Fibroblast of villous mesenchyme (primary cell): ENCODE data around the gene ADIPOR1. TPM values are rescaled to one million over a fixed set of nuclear protein-coding genes. Genes with fewer than 3 reads are reported as not detected.
"Not testable (repeated sequence)": the region's sequence is repeated elsewhere in the genome, so short reads cannot be mapped to it uniquely, and the experiment has no call there.

Experiments used
- DNase-seq: peaks from one replicate; pipeline ENCODE4 v3.0.0-alpha.2; 2010; ENCODE audit warnings: low read depth
- H3K4me3 ChIP-seq: 2 replicates; pipeline ENCODE4 v1.5.1; 2011; ENCODE audit warnings: low read depth, mild to moderate bottlenecking, low read length
- total RNA-seq: library from RNA; depleted of rRNA; stranded (reverse); fragments of >200 nt; gene quantifications from 2 replicates; pipeline ENCODE4 v1.2.3, GENCODE V29; 2012
- TF ChIP-seq, protein P1 (sequence below): IDR thresholded peaks from 2 replicates; pipeline ENCODE4 v1.5.1; 2012; ENCODE audit warnings: low read depth, mild to moderate bottlenecking, low read length; ENCODE audit not compliant: insufficient read depth

Gene ADIPOR1, protein sequence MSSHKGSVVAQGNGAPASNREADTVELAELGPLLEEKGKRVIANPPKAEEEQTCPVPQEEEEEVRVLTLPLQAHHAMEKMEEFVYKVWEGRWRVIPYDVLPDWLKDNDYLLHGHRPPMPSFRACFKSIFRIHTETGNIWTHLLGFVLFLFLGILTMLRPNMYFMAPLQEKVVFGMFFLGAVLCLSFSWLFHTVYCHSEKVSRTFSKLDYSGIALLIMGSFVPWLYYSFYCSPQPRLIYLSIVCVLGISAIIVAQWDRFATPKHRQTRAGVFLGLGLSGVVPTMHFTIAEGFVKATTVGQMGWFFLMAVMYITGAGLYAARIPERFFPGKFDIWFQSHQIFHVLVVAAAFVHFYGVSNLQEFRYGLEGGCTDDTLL
- 66.7 and 118 TPM in 2 replicates for total RNA-seq

DNA sequence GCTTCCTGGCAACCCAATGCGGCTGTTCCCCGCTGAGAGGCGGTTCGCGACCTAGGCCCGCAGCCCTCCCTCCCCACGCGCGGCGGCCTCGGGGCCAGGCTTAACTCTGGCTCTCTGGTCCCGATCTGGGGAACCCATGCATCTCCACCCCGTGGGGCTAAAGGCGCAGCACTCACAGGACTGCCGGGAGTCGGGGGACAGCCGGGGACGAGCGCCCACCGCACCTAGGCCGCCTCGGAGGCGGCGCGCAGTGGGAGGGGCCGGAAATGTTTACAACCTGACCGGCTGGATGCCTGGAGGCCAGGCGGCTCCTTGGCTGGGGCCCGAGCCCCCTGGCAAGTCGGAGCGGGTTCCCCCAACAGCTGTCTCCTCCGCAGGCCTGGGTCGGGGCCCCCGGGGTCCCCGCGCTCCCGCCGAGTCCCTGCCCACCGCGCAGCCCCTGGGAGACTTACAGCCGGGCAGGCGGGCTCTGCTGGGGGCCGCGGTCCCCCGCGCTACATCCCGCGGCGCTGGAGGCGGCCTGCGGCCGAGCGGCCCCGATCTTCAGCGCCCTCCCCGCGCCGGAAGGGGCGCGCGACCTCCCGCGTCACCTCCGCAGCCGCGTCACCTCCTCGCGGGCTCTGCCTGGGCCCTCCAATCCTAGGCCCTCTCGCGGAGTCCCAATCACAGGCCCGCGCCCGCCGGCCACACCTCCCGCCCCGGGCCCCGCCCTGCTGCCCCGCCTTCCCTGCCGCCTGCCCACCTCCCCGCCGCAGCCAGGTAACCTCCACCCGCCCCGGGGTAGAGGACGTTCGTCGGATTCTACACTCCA lies at the start of gene ADIPOR1:
ADIPOR1 (minus strand) TSS at position 580 of the 811 bp plus-strand sequence. CDS start 7,242 bp downstream, outside the sequence.
- peak; percentile 85 for DNase-seq
- TF ChIP-seq, protein P1, sequence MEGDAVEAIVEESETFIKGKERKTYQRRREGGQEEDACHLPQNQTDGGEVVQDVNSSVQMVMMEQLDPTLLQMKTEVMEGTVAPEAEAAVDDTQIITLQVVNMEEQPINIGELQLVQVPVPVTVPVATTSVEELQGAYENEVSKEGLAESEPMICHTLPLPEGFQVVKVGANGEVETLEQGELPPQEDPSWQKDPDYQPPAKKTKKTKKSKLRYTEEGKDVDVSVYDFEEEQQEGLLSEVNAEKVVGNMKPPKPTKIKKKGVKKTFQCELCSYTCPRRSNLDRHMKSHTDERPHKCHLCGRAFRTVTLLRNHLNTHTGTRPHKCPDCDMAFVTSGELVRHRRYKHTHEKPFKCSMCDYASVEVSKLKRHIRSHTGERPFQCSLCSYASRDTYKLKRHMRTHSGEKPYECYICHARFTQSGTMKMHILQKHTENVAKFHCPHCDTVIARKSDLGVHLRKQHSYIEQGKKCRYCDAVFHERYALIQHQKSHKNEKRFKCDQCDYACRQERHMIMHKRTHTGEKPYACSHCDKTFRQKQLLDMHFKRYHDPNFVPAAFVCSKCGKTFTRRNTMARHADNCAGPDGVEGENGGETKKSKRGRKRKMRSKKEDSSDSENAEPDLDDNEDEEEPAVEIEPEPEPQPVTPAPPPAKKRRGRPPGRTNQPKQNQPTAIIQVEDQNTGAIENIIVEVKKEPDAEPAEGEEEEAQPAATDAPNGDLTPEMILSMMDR = no peak
- peak within 1 kb of the TSS; percentile 86 for H3K4me3 ChIP-seq

DNA sequence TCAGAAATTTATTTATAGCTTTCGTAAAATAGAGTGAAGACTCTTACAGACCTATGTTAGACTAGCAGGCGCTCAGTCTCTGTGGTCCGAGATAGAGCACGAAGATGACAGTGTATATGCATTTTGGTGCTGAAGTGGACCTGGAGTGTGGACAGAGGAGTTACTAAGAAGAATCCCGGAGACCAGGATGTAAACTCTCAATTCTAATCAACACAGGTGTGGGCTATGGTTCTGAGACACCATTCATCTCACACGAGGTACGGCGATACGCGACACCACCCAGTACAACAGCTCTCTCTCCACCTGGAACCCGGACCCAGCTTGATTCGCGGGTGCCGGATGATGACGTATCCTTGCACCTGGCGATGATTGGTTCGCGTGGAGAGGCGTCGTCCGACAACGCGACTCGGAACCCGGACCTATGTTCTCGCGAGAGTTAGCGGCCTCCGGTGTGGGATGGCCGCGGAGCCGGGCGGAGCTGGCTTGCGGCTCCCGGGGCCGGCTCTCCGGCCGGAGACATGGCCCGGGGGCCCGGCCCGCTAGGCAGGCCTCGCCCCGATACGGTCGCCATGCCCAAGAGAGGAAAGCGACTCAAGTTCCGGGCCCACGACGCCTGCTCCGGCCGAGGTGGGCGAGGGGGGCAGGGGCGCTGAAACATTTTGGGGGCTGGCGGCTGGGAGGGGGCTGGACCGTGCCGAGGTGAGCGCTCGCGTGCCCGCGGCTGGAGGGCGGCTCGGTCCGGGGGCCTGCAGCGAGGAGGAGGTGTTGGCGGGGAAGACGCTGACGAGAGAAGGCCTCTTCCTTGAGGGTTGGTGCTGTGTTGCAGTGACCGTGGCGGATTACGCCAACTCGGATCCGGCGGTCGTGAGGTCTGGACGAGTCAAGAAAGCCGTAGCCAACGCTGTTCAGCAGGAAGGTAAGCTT lies 49.1 kb upstream of the ADIPOR1 start, which contains the start of gene TMEM183A:
TMEM183A (plus strand) TSS at position 427 of the 924 bp plus-strand sequence; CDS start at position 519, 92 bp downstream.
- TF ChIP-seq, protein P1 = no peak
- peak within 1 kb of the TSS; percentile 93 for H3K4me3 ChIP-seq
- DNase-seq = peak; percentile 97

DNA sequence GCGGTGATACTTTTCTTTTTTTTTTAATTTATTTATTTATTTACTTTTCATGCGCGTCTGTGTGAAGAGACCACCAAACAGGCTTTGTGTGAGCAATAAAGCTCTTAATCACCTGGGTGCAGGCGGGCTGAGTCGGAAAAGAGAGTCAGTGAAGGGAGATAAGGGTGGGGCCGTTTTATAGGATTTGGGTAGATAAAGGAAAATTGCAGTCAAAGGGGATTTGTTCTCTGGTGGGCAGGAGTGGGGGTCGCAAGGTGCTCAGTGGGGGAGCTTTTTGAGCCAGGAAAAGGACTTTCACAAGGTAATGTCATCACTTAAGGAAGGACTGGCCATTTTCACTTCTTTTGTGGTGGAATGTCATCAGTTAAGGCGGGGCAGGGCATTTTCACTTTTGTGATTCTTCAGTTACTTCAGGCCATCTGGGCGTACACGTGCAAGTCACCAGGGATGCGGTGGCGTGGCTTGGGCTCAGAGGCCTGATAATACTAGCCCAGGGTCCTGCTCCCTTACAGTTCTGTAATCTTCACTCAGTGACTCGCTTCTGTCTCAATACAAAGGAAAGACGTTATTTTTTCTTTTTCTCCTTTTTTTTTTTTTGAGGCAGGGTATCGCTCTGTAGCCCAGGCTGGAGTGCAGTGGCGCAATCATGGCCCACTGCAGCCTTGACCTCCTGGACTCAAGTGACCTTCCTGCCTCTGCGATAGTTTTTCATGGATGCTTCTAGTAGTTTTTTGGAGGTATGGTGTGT lies 47.5 kb upstream of the ADIPOR1 start:
- DNase-seq, H3K4me3 ChIP-seq: not testable (repeated sequence)

DNA sequence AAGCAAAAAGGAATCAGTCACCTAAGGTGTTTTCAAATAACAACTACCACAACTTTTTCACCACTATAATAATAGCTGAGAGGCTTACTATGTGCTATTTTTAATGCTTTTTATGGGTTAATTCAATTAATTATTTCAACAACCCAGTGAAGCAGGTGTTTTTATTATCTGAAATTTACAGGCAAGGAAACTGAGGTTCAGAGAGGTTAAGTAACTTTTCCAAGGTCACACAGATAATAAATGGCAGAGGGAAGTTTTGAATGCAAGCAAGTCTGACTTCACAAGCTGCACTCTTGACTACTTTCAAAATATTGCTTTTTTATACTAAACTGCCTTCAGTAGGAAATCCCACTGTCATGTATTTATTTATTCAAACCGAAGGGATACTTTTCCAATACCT lies 44.8 kb upstream of the ADIPOR1 start:
- no peak for DNase-seq
- H3K4me3 ChIP-seq = no peak overlapping the region
- TF ChIP-seq, protein P1 = no peak

DNA sequence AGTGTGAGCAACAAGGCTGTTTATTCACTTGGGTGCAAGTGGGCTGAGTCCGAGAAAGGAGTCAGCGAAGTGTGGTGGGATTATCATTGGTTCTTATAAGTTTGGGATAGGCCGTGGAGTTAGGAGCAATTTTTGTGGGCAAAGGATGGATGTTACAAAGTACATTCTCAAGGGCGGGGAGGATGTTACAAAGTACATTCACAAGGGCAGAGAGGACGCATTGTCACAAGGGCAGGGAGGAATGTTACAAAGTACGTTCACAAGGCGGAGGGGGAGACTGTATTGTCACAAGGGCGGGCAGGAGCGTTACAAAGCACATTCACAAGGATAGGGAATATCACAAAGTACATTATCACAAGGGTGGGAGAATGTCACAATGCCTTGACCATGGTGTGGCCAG lies 43.9 kb upstream of the ADIPOR1 start:
- TF ChIP-seq, protein P1 = no peak
- no peak overlapping the region for H3K4me3 ChIP-seq
- no peak for DNase-seq

DNA sequence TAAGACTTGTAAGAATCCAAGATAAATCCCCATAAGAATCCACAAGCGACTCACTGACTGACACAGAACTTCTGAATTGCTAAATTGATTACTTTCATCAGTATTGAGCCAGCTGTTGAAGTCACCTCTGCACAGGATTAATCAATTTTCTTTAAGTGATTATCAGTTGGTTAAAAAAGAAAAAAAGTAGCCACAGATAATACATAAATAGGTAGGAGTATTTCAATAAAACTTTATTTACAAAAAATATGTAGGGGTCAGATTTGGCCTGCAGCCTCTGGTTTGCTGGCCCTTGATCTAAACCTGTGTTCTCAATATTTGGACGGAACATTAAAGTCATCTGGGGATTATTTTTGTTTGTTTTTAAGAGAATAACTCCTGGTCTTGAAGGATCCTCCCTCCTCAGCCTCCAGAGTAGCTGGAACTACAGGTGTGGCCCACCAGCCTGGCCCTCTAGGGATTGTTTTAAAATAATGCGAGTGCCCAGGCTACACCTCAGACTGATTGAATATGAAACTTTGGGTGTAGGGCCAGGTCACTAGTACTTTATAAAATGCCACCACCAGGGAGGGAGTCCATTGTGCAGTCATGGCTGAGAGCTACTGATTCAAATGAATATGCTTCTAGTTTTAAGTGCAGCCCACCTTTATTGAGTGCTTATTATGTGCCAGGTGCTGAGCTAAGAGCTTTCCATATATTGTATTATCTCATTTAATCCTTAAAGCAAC lies 42.3 kb upstream of the ADIPOR1 start:
- DNase-seq = no peak
- H3K4me3 ChIP-seq = no peak overlapping the region
- TF ChIP-seq, protein P1 = no peak
